DND-41 (cell line): ENCODE measurements around the gene SULF2.

Experiments
- ATAC-seq: fragments of 200-7000 bp; cut with Tn5 transposase; 3 replicates; pipeline ENCODE4 v1.9.1; 2021; ENCODE audit warnings: low read depth; ENCODE audit not compliant: insufficient read depth
- DNase-seq: peaks from one replicate; pipeline ENCODE4 v3.0.0-alpha.2; 2020
- H2AFZ ChIP-seq: 2 replicates; pipeline ENCODE4 v1.6.0; 2012; ENCODE audit warnings: low read depth, low read length
- H3K27ac ChIP-seq: 2 replicates; pipeline ENCODE4 v1.5.1; 2012; ENCODE audit warnings: low read length, inconsistent platforms
- H3K27me3 ChIP-seq: fragments of 200-600 bp; sonication (generic); 2 replicates; pipeline ENCODE4 v1.6.0; 2012; ENCODE audit warnings: low read length, mild to moderate bottlenecking, inconsistent platforms; ENCODE audit not compliant: insufficient read depth, poor library complexity
- H3K36me3 ChIP-seq: 2 replicates; pipeline ENCODE4 v1.5.1; 2012; ENCODE audit warnings: low read length, inconsistent platforms; ENCODE audit not compliant: insufficient read depth
- H3K4me1 ChIP-seq: 2 replicates; pipeline ENCODE4 v1.5.1; 2012; ENCODE audit warnings: mild to moderate bottlenecking, low read length; ENCODE audit not compliant: insufficient read depth
- H3K4me2 ChIP-seq: 2 replicates; pipeline ENCODE4 v1.6.0; 2012; ENCODE audit warnings: mild to moderate bottlenecking, moderate library complexity, low read length, inconsistent platforms; ENCODE audit not compliant: insufficient read depth
- H3K4me3 ChIP-seq, 2 experiments: fragments of 200-600 bp in 1 of 2; shearing (Covaris generic) in 1 of 2; 2 replicates each; pipeline ENCODE4 v1.5.1; 2012 to 2016; ENCODE audit warnings: inconsistent platforms in 2 of 2, low read length in 2 of 2, mild to moderate bottlenecking in 2 of 2, low read depth in 1 of 2, moderate library complexity in 1 of 2
- H3K79me2 ChIP-seq: 2 replicates; pipeline ENCODE4 v1.6.0; 2012; ENCODE audit warnings: low read length, inconsistent platforms; ENCODE audit not compliant: insufficient read depth
- H3K9ac ChIP-seq: 2 replicates; pipeline ENCODE4 v1.6.0; 2012; ENCODE audit warnings: low read depth, mild to moderate bottlenecking, inconsistent platforms, low read length, moderate library complexity
- H3K9me3 ChIP-seq: 2 replicates; pipeline ENCODE4 v1.5.1; 2012; ENCODE audit warnings: low read length, moderate library complexity, mild to moderate bottlenecking, inconsistent platforms; ENCODE audit not compliant: insufficient read depth, severe bottlenecking
- H4K20me1 ChIP-seq: 2 replicates; pipeline ENCODE4 v1.6.0; 2012; ENCODE audit warnings: low read length; ENCODE audit not compliant: insufficient read depth
- EZH2 ChIP-seq: IDR thresholded peaks from 3 replicates; pipeline ENCODE4 v1.6.1; 2012; ENCODE audit warnings: borderline replicate concordance, low read depth, mild to moderate bottlenecking, moderate library complexity, low read length, inconsistent platforms; ENCODE audit not compliant: severe bottlenecking
- TF ChIP-seq, protein P1 (sequence below): IDR thresholded peaks from 2 replicates; pipeline ENCODE4 v1.5.1; 2012; ENCODE audit warnings: borderline replicate concordance, low read length, moderate library complexity, mild to moderate bottlenecking; ENCODE audit not compliant: poor library complexity, severe bottlenecking; ENCODE audit errors: extremely low read depth

Gene SULF2

GRCh38 chr20:47818016-47818415 lies 32.7 kb upstream of the SULF2 start:
- Histone ChIP-seq H3K4me2 (no peak overlapping the region), H4K20me1 (no peaks in the 10 kb centered on the region), H2AFZ (no peak overlapping the region), H3K27me3 (peaks cover 6% of the 10 kb centered on the region), H3K9ac (no peak overlapping the region), H3K9me3 (no peaks in the 10 kb centered on the region), H3K4me1 (no peaks in the 10 kb centered on the region), H3K4me3 (no peak overlapping the region), H3K27ac (no peak overlapping the region), H3K79me2 (no peaks in the 10 kb centered on the region), H3K36me3 (no peaks in the 10 kb centered on the region)
- no peak for ATAC-seq
- TF ChIP-seq, protein P1, sequence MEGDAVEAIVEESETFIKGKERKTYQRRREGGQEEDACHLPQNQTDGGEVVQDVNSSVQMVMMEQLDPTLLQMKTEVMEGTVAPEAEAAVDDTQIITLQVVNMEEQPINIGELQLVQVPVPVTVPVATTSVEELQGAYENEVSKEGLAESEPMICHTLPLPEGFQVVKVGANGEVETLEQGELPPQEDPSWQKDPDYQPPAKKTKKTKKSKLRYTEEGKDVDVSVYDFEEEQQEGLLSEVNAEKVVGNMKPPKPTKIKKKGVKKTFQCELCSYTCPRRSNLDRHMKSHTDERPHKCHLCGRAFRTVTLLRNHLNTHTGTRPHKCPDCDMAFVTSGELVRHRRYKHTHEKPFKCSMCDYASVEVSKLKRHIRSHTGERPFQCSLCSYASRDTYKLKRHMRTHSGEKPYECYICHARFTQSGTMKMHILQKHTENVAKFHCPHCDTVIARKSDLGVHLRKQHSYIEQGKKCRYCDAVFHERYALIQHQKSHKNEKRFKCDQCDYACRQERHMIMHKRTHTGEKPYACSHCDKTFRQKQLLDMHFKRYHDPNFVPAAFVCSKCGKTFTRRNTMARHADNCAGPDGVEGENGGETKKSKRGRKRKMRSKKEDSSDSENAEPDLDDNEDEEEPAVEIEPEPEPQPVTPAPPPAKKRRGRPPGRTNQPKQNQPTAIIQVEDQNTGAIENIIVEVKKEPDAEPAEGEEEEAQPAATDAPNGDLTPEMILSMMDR = no peak
- no peak for TF ChIP-seq EZH2
- no peak for DNase-seq

GRCh38 chr20:47817573-47817972 lies 32.3 kb upstream of the SULF2 start:
- Histone ChIP-seq H3K27ac (no peak overlapping the region), H3K4me1 (no peaks in the 10 kb centered on the region), H3K9ac (no peak overlapping the region), H3K9me3 (no peaks in the 10 kb centered on the region), H2AFZ (no peak overlapping the region), H3K27me3 (peaks cover 6% of the 10 kb centered on the region), H3K4me2 (no peak overlapping the region), H3K4me3 (no peak overlapping the region), H3K79me2 (no peaks in the 10 kb centered on the region), H3K36me3 (no peaks in the 10 kb centered on the region), H4K20me1 (no peaks in the 10 kb centered on the region)
- DNase-seq (no peak), ATAC-seq (no peak)
- TF ChIP-seq EZH2 = no peak
- TF ChIP-seq, protein P1 = no peak

DNA sequence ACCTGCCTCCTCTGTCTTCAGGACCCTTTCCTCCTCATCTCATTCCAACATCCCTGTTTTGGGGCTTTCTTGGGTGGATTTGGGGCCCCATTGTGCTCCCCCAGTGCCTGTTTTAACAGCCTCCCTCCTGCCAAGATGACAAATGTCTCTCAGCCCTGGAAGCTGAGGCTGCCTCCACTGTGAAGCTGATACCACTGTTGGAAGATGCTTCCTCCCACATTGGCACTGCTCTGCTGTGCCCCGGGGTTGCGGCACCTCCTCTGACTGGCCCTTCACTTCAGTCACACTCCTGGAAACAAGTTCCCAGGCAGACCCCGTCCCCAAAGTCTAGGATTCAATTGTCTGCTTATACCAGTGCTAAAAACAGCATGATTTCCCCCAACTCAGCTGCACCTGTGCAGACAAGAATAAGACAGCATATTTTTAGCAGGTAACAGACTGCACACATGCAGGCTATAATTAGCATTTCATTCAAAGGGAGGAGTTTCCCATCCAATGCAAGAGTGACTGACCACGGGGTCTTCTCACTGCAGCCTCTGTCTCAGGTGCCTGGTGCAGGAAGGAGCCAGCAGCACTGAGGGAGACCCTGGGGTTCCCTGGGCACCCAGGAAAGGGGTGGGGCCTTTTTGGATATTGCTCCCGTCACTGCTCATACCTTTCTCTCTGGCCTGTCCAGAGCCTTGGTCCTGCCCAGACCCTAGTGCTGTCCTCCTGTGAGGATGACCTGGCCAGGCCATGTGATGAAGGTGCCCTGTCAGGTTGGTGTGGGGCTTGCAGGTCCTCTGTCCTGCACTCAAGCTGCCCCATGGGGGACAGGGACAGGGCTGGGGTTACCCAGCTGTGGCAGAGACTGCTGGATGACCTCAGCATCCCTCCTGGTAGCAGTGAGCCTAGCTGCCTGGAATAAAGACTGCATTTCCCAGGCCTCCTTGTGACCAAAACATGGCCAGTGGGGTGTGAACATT lies 31.5 kb upstream of the SULF2 start:
- ATAC-seq (no peak), DNase-seq (no peak)
- TF ChIP-seq EZH2 = no peak
- TF ChIP-seq, protein P1 = no peak
- Histone ChIP-seq H3K9me3 (no peaks in the 10 kb centered on the region), H3K79me2 (no peaks in the 10 kb centered on the region), H2AFZ (no peak overlapping the region), H3K27ac (no peak overlapping the region), H3K9ac (no peak overlapping the region), H3K4me3 (no peak overlapping the region), H3K4me1 (no peaks in the 10 kb centered on the region), H4K20me1 (no peaks in the 10 kb centered on the region), H3K27me3 (peaks cover 9% of the 10 kb centered on the region), H3K36me3 (no peaks in the 10 kb centered on the region), H3K4me2 (no peak overlapping the region)
